ENCODE results near the gene R3HDM4.
A peak's percentile ranks its signal among the peaks of the same experiment; 100 is the strongest.

Gene R3HDM4

GRCh38 chr19:929891-930258 is 16.9 kb upstream of the R3HDM4 start:
- DNase-seq (ENCODE audit: low spot score) = no peak

- no peak for DNase-seq (ENCODE audit: low spot score)
These were observed 16.3 kb upstream of the R3HDM4 start for GRCh38 chr19:929203-929890.

GRCh38 chr19:928471-929202 is 15.6 kb upstream of the R3HDM4 start:
- DNase-seq (ENCODE audit: low spot score) = peak; percentile 60

GRCh38 chr19:927780-928401 is 14.9 kb upstream of the R3HDM4 start:
- DNase-seq (ENCODE audit: low spot score) = no peak

- peak; percentile 45 for DNase-seq (ENCODE audit: low spot score)
These were observed 14.3 kb upstream of the R3HDM4 start for GRCh38 chr19:927351-927779.

GRCh38 chr19:926589-927350 is 13.8 kb upstream of the R3HDM4 start:
- peak; percentile 75 for DNase-seq (ENCODE audit: low spot score)

- DNase-seq (ENCODE audit: low spot score) = no peak
These were observed 13.2 kb upstream of the R3HDM4 start for GRCh38 chr19:926323-926588.

- DNase-seq (ENCODE audit: low spot score) = peak; percentile 95
These were observed 12.7 kb upstream of the R3HDM4 start, which contains the start of gene ARID3A for GRCh38 chr19:925526-926322. ARID3A (plus strand) TSS chr19:926035; CDS start chr19:929529, 3,494 bp downstream.

GRCh38 chr19:925087-925525 is 12.1 kb upstream of the R3HDM4 start:
- peak; percentile 73 for DNase-seq (ENCODE audit: low spot score)

- DNase-seq (ENCODE audit: low spot score) = peak; percentile 20
These were observed 11.6 kb upstream of the R3HDM4 start for GRCh38 chr19:924553-925086.

GRCh38 chr19:920051-920864 is 7.2 kb upstream of the R3HDM4 start:
- DNase-seq (ENCODE audit: low spot score) = no peak

- DNase-seq (ENCODE audit: low spot score) = no peak
These were observed 6.4 kb upstream of the R3HDM4 start for GRCh38 chr19:919199-920050.

GRCh38 chr19:918481-919198 is 5.6 kb upstream of the R3HDM4 start:
- DNase-seq (ENCODE audit: low spot score) = no peak

GRCh38 chr19:918152-918437 is 5.1 kb upstream of the R3HDM4 start:
- no peak for DNase-seq (ENCODE audit: low spot score)

- DNase-seq (ENCODE audit: low spot score) = peak; percentile 59
These were observed 4.5 kb upstream of the R3HDM4 start, which contains the start of gene KISS1R for GRCh38 chr19:917323-918151. KISS1R (plus strand) TSS chr19:917333; CDS start chr19:917503, 170 bp downstream.

GRCh38 chr19:916645-917322 is 3.8 kb upstream of the R3HDM4 start:
- DNase-seq (ENCODE audit: low spot score) = no peak

Data from AG08396 (cell line).